Body of pancreas (tissue), 4 donors: ENCODE results near the gene DENND2A.

Experiments
- POLR2A ChIP-seq, 3 donors: fragments of 450-650 bp; IDR thresholded peaks; one replicate each; pipeline ENCODE4 v1.6.1; 2016; ENCODE audit warnings: antibody characterized with exemption in 3 of 3, mild to moderate bottlenecking in 2 of 3
- TF ChIP-seq, protein P1 (sequence below), 7 experiments: fragments of 450-650 bp in 4 of 7; fragments of 200-600 bp in 3 of 7; sonication (generic) in 3 of 7; IDR thresholded peaks; one replicate each; pipeline ENCODE4 v1.5.1; 2016 to 2019; ENCODE audit warnings: antibody characterized with exemption in 7 of 7

DNA sequence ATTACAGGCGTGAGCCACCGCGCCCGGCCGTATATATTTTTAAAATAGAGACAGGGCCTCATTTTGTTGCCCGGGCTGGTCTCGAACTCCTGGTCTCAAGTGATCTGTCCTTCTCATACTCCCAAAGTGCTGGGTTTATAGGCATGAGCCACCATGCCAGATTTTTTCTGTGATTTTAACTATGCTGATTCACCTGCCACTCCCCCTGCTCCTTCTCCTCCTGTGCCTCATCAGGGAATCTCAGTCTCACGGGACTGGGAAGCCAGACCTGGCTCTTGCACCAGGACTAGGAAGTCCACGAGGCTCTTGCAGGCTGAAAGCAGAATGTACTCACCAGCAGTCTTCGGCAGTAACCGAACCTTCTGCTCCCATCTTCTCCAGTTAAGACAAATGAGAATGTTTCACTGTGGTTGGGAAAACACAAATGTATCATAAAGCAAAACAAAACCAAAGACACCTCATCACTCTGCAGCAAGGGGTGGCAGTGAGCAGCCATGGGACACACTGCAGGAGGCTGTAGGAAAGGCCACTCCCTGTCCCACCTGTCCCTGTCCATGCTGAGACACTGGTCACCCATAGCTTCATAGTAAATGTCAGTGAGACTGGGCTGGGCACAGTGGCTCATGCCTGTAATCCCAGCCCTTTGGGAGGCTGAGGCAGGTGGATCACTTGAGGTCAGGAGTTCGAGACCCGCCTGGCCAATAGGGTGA is 82.6 kb downstream of the DENND2A start:
- TF ChIP-seq, protein P1, sequence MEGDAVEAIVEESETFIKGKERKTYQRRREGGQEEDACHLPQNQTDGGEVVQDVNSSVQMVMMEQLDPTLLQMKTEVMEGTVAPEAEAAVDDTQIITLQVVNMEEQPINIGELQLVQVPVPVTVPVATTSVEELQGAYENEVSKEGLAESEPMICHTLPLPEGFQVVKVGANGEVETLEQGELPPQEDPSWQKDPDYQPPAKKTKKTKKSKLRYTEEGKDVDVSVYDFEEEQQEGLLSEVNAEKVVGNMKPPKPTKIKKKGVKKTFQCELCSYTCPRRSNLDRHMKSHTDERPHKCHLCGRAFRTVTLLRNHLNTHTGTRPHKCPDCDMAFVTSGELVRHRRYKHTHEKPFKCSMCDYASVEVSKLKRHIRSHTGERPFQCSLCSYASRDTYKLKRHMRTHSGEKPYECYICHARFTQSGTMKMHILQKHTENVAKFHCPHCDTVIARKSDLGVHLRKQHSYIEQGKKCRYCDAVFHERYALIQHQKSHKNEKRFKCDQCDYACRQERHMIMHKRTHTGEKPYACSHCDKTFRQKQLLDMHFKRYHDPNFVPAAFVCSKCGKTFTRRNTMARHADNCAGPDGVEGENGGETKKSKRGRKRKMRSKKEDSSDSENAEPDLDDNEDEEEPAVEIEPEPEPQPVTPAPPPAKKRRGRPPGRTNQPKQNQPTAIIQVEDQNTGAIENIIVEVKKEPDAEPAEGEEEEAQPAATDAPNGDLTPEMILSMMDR (IDR thresholded peaks at IDR 0.05), result no peak
- no peak for TF ChIP-seq POLR2A (IDR thresholded peaks at IDR 0.05)
